WTC11 (cell line): ENCODE data around the gene MACF1. TPM values are rescaled to one million over a fixed set of nuclear protein-coding genes. Genes with fewer than 3 reads are reported as not detected.
A peak's percentile ranks its signal among the peaks of the same experiment; 100 is the strongest.

Source experiments
- ATAC-seq: fragments of 200-7000 bp; cut with Tn5 transposase; 2 replicates; pipeline ENCODE4 v1.10.0; 2021; ENCODE audit warnings: mild to moderate bottlenecking, moderate library complexity
- CTCF ChIA-PET: fragments of 300-600 bp; sonication (Branson Sonifier 250); formaldehyde crosslinking; loops from one replicate; lab custom pipeline; 2021; ENCODE audit warnings: antibody characterized with exemption; lab: Charles Lee
- POLR2A ChIA-PET: fragments of 350-600 bp; sonication (Branson Sonifier 250); formaldehyde crosslinking; loops from one replicate; lab custom pipeline; 2021; ENCODE audit warnings: antibody characterized with exemption; lab: Charles Lee
- DNase-seq: peaks from one replicate; pipeline ENCODE4 v3.0.0; 2021; ENCODE audit warnings: low spot score
- H3K27ac Mint-ChIP-seq: 2 replicates; pipeline ENCODE4 v1.8.0; 2021; ENCODE audit warnings: mixed read lengths
- H3K27me3 Mint-ChIP-seq: 2 replicates; pipeline ENCODE4 v1.8.0; 2021; ENCODE audit warnings: low read depth, mild to moderate bottlenecking, moderate library complexity, mixed read lengths
- H3K36me3 Mint-ChIP-seq: 2 replicates; pipeline ENCODE4 v1.8.0; 2021; ENCODE audit warnings: mixed read lengths
- H3K4me1 Mint-ChIP-seq: 2 replicates; pipeline ENCODE4 v1.8.0; 2022; ENCODE audit warnings: mixed read lengths
- H3K4me3 Mint-ChIP-seq: 2 replicates; pipeline ENCODE4 v1.8.0; 2021; ENCODE audit warnings: mild to moderate bottlenecking, moderate library complexity, mixed read lengths
- H3K9me3 Mint-ChIP-seq: 2 replicates; pipeline ENCODE4 v1.8.0; 2021; ENCODE audit warnings: mixed read lengths
- EMX1 ChIP-seq: fragments of 250-450 bp; sonication (Bioruptor Pico); IDR thresholded peaks from 2 replicates; pipeline ENCODE4 v1.8.0; 2021; ENCODE audit warnings: mild to moderate bottlenecking
- FOXJ3 ChIP-seq: sonication (generic); formaldehyde crosslinking; IDR thresholded peaks from 2 replicates; pipeline ENCODE4 v1.9.0; 2021; ENCODE audit warnings: missing genetic modification reagents, mild to moderate bottlenecking, borderline replicate concordance
- FOXK1 ChIP-seq: sonication (generic); formaldehyde crosslinking; IDR thresholded peaks from 2 replicates; pipeline ENCODE4 v1.8.0; 2022; ENCODE audit warnings: mild to moderate bottlenecking, moderate library complexity, missing genetic modification reagents
- GRHL2 ChIP-seq: fragments of 250-450 bp; sonication (Bioruptor Pico); IDR thresholded peaks from 2 replicates; pipeline ENCODE4 v1.8.0; 2022; ENCODE audit warnings: mild to moderate bottlenecking, moderate library complexity; ENCODE audit not compliant: insufficient replicate concordance, severe bottlenecking
- JUN ChIP-seq: sonication (generic); formaldehyde crosslinking; IDR thresholded peaks from 2 replicates; pipeline ENCODE4 v1.8.0; 2023; ENCODE audit warnings: mild to moderate bottlenecking, missing genetic modification reagents
- NFATC4 ChIP-seq: fragments of 250-450 bp; sonication (Bioruptor Pico); IDR thresholded peaks from 2 replicates; pipeline ENCODE4 v1.9.0; 2021; ENCODE audit warnings: mild to moderate bottlenecking
- NFE2L1 ChIP-seq: sonication (generic); formaldehyde crosslinking; IDR thresholded peaks from 2 replicates; pipeline ENCODE4 v1.8.1; 2023; ENCODE audit warnings: missing genetic modification reagents
- NR2C2 ChIP-seq: sonication (generic); formaldehyde crosslinking; IDR thresholded peaks from 2 replicates; pipeline ENCODE4 v1.8.0; 2022; ENCODE audit warnings: mild to moderate bottlenecking, missing genetic modification reagents
- RORB ChIP-seq: fragments of 250-450 bp; sonication (Bioruptor Pico); IDR thresholded peaks from 2 replicates; pipeline ENCODE4 v1.9.0; 2021; ENCODE audit warnings: mild to moderate bottlenecking
- TEAD4 ChIP-seq: sonication (generic); formaldehyde crosslinking; IDR thresholded peaks from 2 replicates; pipeline ENCODE4 v1.8.0; 2022; ENCODE audit warnings: mild to moderate bottlenecking, missing genetic modification reagents
- TP53 ChIP-seq: sonication (generic); formaldehyde crosslinking; IDR thresholded peaks from 2 replicates; pipeline ENCODE4 v1.8.1; 2023; ENCODE audit warnings: mild to moderate bottlenecking, missing genetic modification reagents
- ZNF219 ChIP-seq: sonication (generic); formaldehyde crosslinking; IDR thresholded peaks from 2 replicates; pipeline ENCODE4 v1.8.0; 2023; ENCODE audit warnings: missing genetic modification reagents, mild to moderate bottlenecking, borderline replicate concordance
- ZNF232 ChIP-seq: sonication (generic); formaldehyde crosslinking; IDR thresholded peaks from 2 replicates; pipeline ENCODE4 v1.8.0; 2022; ENCODE audit warnings: mild to moderate bottlenecking, missing genetic modification reagents
- ZNF423 ChIP-seq: fragments of 250-450 bp; sonication (Bioruptor Pico); IDR thresholded peaks from 2 replicates; pipeline ENCODE4 v2.1.2; 2022; ENCODE audit warnings: mild to moderate bottlenecking, moderate library complexity
- ZNF671 ChIP-seq: fragments of 250-450 bp; sonication (Bioruptor Pico); IDR thresholded peaks from 2 replicates; pipeline ENCODE4 v1.8.0; 2021; ENCODE audit warnings: mild to moderate bottlenecking
- total RNA-seq: library from RNA; stranded (reverse); gene quantifications from 3 replicates; pipeline ENCODE4 v1.2.3, GENCODE V29; 2021
- TF ChIP-seq, protein P1 (sequence below): sonication (generic); formaldehyde crosslinking; IDR thresholded peaks from 2 replicates; pipeline ENCODE4 v1.8.1; 2022; ENCODE audit warnings: low read depth, mild to moderate bottlenecking, moderate library complexity, missing genetic modification reagents, borderline replicate concordance
- TF ChIP-seq, protein P2 (sequence below): sonication (generic); formaldehyde crosslinking; IDR thresholded peaks from 2 replicates; pipeline ENCODE4 v1.8.1; 2023; ENCODE audit warnings: mild to moderate bottlenecking, missing genetic modification reagents
- TF ChIP-seq, protein P3 (sequence below): fragments of 250-450 bp; sonication (Bioruptor Pico); IDR thresholded peaks from 2 replicates; pipeline ENCODE4 v1.8.0; 2021; ENCODE audit warnings: mild to moderate bottlenecking
- TF ChIP-seq, protein P4 (sequence below): sonication (generic); formaldehyde crosslinking; IDR thresholded peaks from 2 replicates; pipeline ENCODE4 v1.8.1; 2023; ENCODE audit warnings: mild to moderate bottlenecking, missing genetic modification reagents
- TF ChIP-seq, protein P5 (sequence below): fragments of 250-450 bp; sonication (Bioruptor Pico); conservative IDR thresholded peaks from 2 replicates; pipeline ENCODE4 v1.9.0; 2021; ENCODE audit warnings: mild to moderate bottlenecking
- TF ChIP-seq, protein P6 (sequence below): sonication (generic); formaldehyde crosslinking; conservative IDR thresholded peaks from 2 replicates; pipeline ENCODE4 v1.8.1; 2023; ENCODE audit warnings: mild to moderate bottlenecking, low read depth, missing genetic modification reagents, moderate library complexity

MACF1 gene
- total RNA-seq, 1 experiment from 2014 or later, result 327 TPM

DNA sequence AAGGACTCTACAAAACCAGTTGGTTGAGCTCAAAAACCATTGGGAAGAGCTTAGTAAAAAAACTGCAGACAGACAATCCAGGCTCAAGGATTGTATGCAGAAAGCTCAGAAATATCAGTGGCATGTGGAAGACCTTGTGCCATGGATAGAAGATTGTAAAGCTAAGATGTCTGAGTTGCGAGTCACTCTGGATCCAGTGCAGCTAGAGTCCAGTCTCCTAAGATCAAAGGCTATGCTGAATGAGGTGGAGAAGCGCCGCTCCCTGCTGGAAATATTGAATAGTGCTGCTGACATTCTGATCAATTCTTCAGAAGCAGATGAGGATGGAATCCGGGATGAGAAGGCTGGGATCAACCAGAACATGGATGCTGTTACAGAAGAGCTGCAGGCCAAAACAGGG, 183.0 kb downstream of the MACF1 start:
- no peak overlapping the region for H3K27ac Mint-ChIP-seq
- peaks cover 14% of the 10 kb centered on the region for H3K4me1 Mint-ChIP-seq
- TF ChIP-seq, protein P1, sequence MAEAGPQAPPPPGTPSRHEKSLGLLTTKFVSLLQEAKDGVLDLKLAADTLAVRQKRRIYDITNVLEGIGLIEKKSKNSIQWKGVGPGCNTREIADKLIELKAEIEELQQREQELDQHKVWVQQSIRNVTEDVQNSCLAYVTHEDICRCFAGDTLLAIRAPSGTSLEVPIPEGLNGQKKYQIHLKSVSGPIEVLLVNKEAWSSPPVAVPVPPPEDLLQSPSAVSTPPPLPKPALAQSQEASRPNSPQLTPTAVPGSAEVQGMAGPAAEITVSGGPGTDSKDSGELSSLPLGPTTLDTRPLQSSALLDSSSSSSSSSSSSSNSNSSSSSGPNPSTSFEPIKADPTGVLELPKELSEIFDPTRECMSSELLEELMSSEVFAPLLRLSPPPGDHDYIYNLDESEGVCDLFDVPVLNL (CRISPR knock-in tag), result no peak
- TF ChIP-seq, protein P2, sequence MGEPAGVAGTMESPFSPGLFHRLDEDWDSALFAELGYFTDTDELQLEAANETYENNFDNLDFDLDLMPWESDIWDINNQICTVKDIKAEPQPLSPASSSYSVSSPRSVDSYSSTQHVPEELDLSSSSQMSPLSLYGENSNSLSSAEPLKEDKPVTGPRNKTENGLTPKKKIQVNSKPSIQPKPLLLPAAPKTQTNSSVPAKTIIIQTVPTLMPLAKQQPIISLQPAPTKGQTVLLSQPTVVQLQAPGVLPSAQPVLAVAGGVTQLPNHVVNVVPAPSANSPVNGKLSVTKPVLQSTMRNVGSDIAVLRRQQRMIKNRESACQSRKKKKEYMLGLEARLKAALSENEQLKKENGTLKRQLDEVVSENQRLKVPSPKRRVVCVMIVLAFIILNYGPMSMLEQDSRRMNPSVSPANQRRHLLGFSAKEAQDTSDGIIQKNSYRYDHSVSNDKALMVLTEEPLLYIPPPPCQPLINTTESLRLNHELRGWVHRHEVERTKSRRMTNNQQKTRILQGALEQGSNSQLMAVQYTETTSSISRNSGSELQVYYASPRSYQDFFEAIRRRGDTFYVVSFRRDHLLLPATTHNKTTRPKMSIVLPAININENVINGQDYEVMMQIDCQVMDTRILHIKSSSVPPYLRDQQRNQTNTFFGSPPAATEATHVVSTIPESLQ (CRISPR knock-in tag), result no peak
- no peak for TF ChIP-seq ZNF232 (CRISPR knock-in tag)
- TF ChIP-seq, protein P3, sequence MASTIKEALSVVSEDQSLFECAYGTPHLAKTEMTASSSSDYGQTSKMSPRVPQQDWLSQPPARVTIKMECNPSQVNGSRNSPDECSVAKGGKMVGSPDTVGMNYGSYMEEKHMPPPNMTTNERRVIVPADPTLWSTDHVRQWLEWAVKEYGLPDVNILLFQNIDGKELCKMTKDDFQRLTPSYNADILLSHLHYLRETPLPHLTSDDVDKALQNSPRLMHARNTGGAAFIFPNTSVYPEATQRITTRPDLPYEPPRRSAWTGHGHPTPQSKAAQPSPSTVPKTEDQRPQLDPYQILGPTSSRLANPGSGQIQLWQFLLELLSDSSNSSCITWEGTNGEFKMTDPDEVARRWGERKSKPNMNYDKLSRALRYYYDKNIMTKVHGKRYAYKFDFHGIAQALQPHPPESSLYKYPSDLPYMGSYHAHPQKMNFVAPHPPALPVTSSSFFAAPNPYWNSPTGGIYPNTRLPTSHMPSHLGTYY (CRISPR knock-in tag), result no peak
- TF ChIP-seq RORB (CRISPR knock-in tag), result no peak
- CTCF ChIA-PET, result interaction anchor here (0.7 to 2.8 kb wide), 7 partner anchors 9 to 289 kb away, joined by 3 to 13 read pairs (median 6); no protein-coding TSS in a partner anchor
- ATAC-seq (no peak), DNase-seq (no peak)
- H3K36me3 Mint-ChIP-seq, result peaks cover 64% of the 10 kb centered on the region
- H3K27me3 Mint-ChIP-seq, result no peaks in the 10 kb centered on the region
- H3K9me3 Mint-ChIP-seq, result no peaks in the 10 kb centered on the region
- POLR2A ChIA-PET, result interaction anchor here (0.6 to 1.0 kb wide), 2 partner anchors 22 to 165 kb away, joined by 3 read pairs; no protein-coding TSS in a partner anchor
- no peak overlapping the region for H3K4me3 Mint-ChIP-seq

DNA sequence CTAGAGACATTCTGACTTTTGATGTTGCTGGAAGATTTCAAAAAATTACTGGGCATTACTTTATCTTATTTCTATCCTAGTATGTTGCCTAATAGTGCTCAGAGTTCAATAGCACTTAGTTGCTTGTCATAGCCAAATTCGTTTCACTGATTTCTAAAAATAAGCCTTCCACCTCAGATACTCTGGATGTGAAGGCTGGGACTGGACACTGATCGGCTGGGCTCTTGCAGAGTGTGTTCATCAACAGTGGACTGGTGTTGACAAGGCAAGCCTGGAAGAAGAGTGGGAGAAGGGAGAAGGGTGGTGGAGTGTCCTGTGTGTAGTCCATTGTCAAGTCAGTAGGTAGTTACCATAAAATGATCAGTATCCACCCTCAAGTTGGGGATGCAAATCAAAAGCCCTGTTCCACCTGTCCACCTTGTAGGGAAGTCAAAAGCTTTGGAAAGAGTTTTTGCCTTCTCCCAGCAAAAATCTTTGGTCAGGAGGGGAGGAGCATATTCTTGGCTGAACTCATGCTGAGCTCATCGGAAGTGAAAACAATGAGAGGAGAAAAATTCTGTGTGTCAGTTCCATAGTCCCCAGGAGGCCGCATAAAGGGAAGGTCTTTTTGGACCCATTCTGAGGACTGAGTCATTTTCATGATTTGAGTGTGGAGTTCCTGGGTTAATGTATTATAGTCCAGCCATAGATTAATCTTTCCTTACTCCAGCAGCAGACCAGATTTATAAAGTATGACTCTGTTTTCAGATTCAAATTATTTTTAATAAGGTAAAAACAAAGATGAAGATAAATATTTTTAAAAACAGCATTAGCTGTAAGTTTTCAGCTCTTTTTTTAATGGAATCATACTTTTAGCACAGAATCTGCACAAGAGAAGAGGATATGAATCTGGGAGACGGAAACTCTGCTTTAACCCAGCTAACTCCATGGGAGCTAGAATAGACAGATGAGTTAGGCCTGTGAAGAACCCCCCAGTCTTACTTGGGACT, 187.5 kb downstream of the MACF1 start:
- POLR2A ChIA-PET, result interaction anchor here (1.5 kb wide), 1 partner anchor 19 kb away, joined by 3 read pairs; no protein-coding TSS in a partner anchor
- H3K9me3 Mint-ChIP-seq, result no peaks in the 10 kb centered on the region
- peak; percentile 60 for ATAC-seq
- peaks cover 31% of the 10 kb centered on the region for H3K36me3 Mint-ChIP-seq
- no peak for DNase-seq
- H3K4me3 Mint-ChIP-seq, result peak overlapping the region; percentile 23
- peak overlapping the region; percentile 92 for H3K27ac Mint-ChIP-seq
- peaks cover 52% of the 10 kb centered on the region for H3K4me1 Mint-ChIP-seq
- TF ChIP-seq, protein P4, sequence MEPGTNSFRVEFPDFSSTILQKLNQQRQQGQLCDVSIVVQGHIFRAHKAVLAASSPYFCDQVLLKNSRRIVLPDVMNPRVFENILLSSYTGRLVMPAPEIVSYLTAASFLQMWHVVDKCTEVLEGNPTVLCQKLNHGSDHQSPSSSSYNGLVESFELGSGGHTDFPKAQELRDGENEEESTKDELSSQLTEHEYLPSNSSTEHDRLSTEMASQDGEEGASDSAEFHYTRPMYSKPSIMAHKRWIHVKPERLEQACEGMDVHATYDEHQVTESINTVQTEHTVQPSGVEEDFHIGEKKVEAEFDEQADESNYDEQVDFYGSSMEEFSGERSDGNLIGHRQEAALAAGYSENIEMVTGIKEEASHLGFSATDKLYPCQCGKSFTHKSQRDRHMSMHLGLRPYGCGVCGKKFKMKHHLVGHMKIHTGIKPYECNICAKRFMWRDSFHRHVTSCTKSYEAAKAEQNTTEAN, result no peak
- no peak for TF ChIP-seq FOXJ3 (CRISPR knock-in tag)
- TF ChIP-seq ZNF232 (CRISPR knock-in tag), result no peak
- no peak for TF ChIP-seq RORB (CRISPR knock-in tag)
- no peak for TF ChIP-seq NR2C2 (CRISPR knock-in tag)
- TF ChIP-seq ZNF423 (CRISPR knock-in tag), result no peak
- TF ChIP-seq ZNF219 (CRISPR knock-in tag), result no peak
- TF ChIP-seq TP53 (CRISPR knock-in tag), result no peak
- TF ChIP-seq EMX1 (CRISPR knock-in tag), result no peak
- TF ChIP-seq GRHL2 (CRISPR knock-in tag), result no peak
- TF ChIP-seq NFATC4 (CRISPR knock-in tag), result no peak
- no peak for TF ChIP-seq TEAD4 (CRISPR knock-in tag)
- no peak for TF ChIP-seq NFE2L1
- TF ChIP-seq, protein P3 (CRISPR knock-in tag), result no peak
- TF ChIP-seq ZNF671, result no peak
- TF ChIP-seq, protein P5, sequence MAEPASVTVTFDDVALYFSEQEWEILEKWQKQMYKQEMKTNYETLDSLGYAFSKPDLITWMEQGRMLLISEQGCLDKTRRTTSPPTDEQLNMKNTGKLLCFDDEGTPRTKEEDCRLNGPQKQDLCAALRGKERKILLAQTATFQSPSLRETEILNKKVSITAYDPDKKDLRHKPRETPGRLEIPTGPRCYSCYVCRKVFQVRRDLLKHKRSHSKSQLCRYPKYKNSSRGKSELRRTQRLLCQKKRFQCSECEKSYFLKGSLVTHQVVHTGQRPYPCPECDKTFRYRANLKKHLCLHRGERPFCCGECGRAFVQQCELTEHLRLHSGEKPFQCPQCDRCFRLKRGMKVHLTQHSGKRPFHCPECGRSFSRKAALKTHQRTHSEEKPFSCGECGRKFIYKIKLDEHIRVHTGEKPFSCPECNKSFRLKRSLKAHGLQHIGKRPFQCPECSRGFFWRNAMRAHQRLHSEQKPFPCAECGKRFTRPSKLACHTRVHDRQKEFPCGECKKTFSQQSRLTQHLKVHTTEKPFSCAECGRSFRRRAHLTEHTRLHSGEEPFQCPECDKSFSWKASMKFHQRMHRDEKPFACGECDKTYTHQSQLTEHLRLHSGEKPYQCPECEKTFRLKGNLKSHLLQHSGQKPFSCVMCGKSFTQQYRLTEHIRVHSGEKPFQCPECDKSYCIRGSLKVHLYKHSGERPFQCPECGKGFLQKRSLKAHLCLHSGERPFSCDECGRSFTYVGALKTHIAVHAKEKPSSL (CRISPR knock-in tag), result no peak
- no peak for TF ChIP-seq FOXK1 (CRISPR knock-in tag)
- TF ChIP-seq, protein P6, sequence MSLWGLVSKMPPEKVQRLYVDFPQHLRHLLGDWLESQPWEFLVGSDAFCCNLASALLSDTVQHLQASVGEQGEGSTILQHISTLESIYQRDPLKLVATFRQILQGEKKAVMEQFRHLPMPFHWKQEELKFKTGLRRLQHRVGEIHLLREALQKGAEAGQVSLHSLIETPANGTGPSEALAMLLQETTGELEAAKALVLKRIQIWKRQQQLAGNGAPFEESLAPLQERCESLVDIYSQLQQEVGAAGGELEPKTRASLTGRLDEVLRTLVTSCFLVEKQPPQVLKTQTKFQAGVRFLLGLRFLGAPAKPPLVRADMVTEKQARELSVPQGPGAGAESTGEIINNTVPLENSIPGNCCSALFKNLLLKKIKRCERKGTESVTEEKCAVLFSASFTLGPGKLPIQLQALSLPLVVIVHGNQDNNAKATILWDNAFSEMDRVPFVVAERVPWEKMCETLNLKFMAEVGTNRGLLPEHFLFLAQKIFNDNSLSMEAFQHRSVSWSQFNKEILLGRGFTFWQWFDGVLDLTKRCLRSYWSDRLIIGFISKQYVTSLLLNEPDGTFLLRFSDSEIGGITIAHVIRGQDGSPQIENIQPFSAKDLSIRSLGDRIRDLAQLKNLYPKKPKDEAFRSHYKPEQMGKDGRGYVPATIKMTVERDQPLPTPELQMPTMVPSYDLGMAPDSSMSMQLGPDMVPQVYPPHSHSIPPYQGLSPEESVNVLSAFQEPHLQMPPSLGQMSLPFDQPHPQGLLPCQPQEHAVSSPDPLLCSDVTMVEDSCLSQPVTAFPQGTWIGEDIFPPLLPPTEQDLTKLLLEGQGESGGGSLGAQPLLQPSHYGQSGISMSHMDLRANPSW (CRISPR knock-in tag), result no peak
- no peak for TF ChIP-seq JUN
- CTCF ChIA-PET, result interaction anchor here (1.6 to 3.3 kb wide), 3 partner anchors 14 to 147 kb away, joined by 6 to 27 read pairs (median 11); no protein-coding TSS in a partner anchor
- no peaks in the 10 kb centered on the region for H3K27me3 Mint-ChIP-seq
